Stimulated activated CD8-positive, alpha-beta memory T cell treated with anti-CD3 and anti-CD28 coated beads, Interleukin-7, amount 100 ng/mL, for 24 hours (primary cell): ENCODE measurements around the gene FOXC1.

Source experiments
- DNase-seq: peaks from one replicate; pipeline ENCODE4 v3.0.0-alpha.2; 2020; ENCODE audit warnings: low read depth

Gene FOXC1

DNA sequence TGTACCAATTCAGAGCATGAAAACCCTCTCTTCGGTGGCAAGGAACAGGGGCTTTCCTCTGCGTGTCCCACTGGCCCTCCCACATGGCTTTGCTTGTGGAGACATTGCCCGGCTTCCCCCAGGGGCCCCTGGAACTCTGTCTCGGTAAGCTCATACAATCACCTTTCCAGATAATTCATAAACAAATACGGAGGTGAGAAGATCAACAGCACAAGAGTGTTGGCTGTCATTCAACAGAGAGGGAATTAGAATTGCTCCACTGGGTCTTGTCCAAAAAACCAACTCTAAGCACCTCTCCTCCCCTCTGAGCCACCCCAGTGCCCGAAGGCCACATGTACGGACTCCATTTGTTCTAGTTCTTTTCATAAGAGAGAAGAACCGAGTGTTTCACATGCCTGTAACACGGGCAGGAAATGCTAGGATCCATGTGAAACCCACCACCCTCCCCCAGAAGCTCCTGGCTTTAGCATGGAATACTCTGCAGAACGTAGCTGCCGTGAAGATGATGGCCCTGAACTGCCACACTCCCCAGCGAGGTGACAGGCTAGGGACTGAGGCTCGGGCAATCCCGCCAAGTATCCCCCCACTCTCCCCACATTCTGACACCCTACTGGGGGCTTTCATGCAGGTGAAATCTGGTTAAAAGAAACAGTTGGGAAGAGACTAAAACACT, 24.6 kb upstream of the FOXC1 start:
- DNase-seq: no peak

- DNase-seq: no peak
Observed at GRCh38 chr6:1585669-1586049, 24.1 kb upstream of the FOXC1 start.

DNA sequence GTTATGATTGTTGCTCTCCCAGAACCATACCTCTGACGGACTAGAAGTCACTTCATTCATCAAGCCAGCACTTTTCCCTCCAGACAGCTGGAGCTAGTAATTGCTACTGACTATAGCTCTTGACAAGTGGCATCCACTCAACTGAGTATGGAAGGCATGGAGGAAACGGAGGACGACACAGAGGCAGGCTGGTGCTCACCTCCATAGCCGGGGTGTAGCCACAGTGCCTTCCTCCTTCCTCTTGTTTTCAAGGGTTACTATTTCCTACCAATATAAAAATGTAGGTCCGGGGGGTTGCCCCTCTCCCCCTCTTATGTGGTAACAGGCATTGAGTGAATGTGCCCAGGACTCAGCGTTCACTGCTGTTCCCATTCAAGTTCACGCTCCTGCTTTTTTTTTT, 23.5 kb upstream of the FOXC1 start:
- no peak for DNase-seq

- DNase-seq: no peak
Observed at GRCh38 chr6:1586861-1587450, 22.8 kb upstream of the FOXC1 start.

GRCh38 chr6:1587546-1587945, 22.2 kb upstream of the FOXC1 start:
- DNase-seq: no peak

DNA sequence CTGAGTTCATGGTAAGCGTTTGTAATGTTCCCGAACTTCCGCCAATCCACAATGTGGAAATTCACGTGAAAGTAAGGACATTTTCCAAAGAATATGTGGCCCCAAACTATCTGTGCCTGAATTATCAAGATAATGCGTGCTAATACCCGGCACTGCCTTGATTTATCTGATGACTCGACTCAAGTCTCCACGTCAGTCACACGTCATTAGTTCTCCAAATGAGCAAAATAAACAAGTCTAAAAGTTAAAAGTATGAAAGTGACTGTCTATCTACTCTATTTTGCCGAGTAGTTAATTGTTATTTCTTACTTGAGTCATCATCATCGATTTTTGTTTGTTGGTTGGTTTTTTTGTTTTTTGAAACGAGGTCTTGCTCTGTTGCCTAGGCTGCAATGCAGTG, 21.7 kb upstream of the FOXC1 start:
- no peak for DNase-seq

GRCh38 chr6:1589208-1589607, 20.5 kb upstream of the FOXC1 start:
- no peak for DNase-seq

GRCh38 chr6:1590580-1590979, 19.1 kb upstream of the FOXC1 start:
- no peak for DNase-seq

DNA sequence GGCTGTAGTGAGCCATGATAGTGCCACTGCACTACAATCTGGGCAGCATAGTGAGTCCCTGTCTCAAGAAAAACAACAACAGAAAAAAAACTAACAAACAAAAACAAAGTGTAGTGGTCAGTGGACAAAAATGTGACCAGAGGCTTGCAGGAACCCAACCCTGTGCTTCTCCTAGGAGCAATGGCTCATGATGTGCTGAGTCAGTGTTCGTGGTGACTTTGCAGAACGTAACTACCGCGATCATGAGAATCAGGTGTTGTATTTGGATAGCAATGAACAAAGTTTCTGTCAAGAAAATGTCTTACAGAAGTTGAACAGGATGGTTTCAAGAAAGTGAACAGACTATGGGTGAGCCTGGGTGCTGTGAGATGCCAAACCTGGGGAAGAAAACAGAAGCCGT, 18.5 kb upstream of the FOXC1 start:
- no peak for DNase-seq

DNA sequence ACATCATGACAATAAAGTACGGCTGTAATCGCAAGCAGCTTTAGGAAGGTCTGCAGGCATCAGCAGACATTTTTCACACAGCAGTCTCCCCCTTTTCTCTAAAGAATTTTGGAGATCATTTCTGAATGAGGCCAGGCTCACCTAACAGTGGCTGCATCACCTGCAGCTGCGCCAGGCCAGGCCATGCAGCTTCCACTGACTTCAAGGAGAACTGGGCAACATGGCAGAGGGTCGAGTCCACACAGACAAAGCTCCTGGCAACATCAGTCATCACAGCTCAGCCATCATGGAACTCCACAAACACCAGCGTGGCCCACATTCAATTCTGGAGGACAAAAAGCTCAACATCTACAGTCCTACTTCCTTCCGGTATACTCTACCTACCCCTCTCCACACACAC, 17.8 kb upstream of the FOXC1 start:
- no peak for DNase-seq

GRCh38 chr6:1592852-1593251, 16.9 kb upstream of the FOXC1 start:
- no peak for DNase-seq

DNA sequence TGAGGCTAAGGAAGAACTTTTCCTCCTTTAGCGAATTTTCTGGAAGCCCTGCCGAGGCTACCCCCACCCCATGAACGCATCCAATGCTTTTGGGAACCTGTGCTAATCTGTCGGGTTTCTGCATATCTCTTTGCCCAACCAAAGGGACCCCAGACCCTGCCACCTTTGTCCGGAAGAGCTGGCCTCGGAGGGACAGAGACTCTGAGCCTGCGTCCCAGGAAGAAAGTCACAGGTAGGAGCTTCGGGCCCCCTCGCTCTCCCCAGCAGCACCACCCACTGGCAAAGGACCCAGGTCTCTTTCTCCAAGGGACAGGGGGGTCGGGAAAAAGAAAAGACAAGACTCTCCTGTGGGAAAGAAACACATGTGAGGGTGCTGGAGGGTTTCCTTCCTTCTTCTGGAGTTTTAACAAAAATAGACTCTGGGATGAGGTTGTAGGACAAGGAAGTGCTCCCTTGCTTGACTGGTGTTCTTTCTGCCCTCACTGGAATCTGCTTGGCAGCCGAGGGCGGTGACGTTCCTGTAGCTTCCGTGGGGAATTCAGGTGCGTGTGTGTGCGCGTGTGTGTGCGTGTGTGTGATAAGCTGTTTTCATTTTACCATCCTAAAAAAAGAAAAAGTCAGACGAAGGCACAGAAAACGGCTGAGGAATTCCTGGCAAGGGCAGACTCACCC, 16.3 kb upstream of the FOXC1 start:
- no peak for DNase-seq

GRCh38 chr6:1593958-1594314, 15.8 kb upstream of the FOXC1 start:
- no peak for DNase-seq

DNA sequence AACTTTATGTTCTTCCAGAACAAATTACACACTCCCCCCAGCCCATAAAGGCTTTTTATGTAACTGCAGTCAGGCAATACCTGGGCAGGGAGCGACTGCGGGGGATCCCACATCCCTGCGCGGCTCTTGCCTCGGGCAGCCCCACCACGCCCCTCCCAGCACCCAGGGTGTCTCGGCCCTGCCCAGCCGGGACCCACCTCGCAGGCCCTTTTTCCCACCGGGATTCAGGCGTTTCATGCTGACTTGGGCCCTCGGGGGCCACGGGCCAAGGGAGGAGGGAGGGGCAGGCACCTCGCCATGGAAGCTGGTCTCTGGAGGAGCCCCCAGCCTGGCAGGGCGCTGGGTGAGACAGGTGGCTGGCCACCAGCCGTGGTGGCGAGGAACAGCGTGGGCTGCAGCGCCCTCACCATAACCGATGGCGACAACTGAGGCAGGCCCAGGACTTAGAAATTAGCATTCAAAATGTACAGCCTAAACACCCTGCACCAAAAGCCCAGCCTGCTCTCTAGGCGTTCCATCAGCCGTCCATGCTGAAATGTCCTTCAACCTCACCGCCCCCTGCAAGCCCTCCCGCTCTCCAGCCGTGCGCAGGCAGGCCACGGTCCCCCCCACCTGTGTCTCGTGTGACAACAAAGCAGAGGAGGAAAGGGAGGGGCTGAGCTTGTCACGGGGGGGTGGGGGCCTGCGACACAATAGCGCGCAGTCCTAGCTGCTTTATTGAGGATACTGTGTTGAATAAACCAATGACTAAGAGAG, 15.1 kb upstream of the FOXC1 start:
- DNase-seq: no peak

DNA sequence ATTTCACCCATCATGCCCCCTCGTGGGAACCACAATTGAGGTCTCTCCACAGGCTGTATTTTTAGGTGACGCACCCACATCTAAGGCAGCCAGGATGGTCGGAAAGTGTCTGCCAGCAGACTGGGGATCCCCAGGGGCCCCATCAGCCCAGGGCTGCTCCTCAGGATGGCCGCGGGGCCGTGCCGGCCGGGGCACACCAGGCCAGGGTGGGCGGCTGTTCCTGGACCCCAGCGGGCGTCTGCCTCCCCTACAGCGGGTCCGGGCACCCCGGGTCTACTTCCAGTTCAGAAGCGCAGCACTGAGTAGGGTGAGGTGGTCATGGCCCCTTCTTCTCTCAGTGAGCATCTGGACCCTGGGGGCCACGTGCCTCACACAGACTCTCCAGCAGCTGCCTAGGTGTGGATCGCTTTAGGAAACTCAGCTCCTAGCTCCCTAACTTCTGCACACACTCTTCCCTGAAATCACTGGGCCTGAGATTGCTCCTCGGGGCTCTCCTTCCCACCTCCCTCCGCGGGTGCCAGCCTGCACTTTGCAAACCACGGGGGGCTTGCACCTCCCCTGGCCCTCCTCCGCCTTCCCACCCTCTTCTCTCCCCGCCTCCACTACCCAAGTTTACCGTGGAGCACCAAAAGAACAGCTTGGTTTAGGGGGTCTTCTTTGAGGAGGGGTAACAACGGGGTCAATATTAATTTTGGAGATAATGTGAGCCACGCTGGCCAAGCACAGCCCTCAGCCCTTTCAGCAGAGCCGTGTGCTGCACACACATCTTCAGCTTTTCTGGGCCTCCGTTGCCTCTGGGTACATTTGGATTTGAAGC, 14.2 kb upstream of the FOXC1 start:
- DNase-seq: no peak

GRCh38 chr6:1596088-1596852, 13.4 kb upstream of the FOXC1 start:
- no peak for DNase-seq

DNA sequence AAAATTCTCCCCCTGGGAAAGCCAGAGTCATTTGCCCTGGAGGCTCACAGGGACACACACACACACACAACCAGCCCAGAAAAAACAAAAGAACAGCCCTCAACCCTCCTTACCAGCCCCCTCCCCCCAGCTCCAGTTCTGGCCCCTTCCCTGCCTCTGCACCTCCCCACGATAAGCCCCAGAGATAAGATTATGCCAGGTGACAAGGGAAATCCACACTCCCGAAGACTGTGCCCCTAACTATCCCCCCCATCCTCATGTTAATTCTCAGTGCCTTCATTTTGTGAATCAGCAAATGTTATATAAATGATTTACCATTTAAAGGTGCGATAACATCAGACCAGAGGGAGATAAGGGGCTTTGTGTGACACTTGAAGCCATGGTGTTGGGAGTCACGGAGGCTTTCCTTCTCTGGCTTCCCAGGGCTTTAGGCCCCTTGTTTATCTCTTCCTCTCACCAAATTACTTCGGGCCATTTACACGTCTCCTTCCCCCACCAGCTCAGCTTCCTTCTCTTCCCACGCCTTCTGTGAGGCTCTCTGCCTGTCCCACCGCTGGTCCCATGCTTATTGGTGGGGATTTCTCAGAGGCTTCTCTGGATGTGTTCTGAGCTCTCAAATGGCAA, 12.5 kb upstream of the FOXC1 start:
- no peak for DNase-seq

- no peak for DNase-seq
Observed at GRCh38 chr6:1597924-1598323, 11.8 kb upstream of the FOXC1 start.

GRCh38 chr6:1598433-1598832, 11.3 kb upstream of the FOXC1 start:
- no peak for DNase-seq

DNA sequence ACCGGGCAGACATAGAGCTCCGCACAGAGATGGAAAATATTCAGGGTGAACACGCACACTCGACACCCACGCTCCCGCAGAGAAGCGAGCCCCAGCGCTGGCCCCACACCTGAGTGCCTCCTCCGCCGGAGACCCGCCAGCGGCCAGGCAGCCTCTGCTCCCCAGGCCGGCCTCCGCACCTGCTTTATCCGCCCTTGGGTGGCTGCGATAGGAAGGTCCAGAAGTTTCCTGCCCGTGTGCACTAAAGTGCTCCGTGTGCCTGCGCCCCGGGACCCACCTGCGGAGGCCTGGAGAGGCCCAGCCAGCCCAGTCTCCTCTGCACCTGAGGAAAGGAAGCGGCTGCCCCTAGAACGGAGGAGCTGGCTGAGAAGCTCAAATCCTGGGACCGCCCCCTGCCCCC, 10.8 kb upstream of the FOXC1 start:
- DNase-seq: no peak

- DNase-seq: no peak
Observed at GRCh38 chr6:1599469-1599868, 10.2 kb upstream of the FOXC1 start.
